ENCODE data around the gene TIMP1. TPM values are rescaled to one million over a fixed set of nuclear protein-coding genes. Genes with fewer than 3 reads are reported as not detected.

TIMP1 gene
- total and polyA plus RNA-seq, 2 of the 13 experiments (the other 11 are each of a cell fraction or from before 2014, with no cell fraction given): 12.3 to 45.8 TPM

DNA sequence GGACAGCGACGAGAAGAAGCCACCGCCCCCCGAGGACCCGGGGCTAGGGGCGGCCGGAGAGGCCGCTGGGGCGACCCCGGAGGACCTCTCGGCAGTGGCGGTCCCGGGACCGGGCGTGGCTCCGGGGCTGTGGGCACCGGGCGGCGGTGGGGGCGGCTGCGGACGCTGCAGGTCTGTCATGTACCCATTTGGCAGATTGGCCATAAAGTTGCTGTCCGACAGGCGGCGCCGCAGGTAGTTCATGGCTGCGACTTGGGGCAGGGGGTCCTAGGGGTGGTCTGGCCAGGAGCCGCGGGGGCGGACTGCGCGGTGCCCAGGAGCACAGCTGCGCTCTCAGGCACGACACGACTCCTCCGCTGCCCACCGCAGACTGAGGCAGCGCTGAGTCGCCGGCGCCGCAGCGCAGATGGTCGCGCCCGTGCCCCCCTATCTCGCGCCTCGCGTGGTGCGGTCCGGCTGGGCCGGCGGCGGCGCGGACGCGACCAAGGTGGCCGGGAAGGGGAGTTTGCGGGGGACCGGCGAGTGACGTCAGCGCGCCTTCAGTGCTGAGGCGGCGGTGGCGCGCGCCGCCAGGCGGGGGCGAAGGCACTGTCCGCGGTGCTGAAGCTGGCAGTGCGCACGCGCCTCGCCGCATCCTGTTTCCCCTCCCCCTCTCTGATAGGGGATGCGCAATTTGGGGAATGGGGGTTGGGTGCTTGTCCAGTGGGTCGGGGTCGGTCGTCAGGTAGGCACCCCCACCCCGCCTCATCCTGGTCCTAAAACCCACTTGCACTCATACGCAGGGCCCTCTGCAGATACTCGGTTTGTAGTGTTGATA lies 37.5 kb downstream of the TIMP1 start, which contains the start of gene SYN1 (continued):
- TF ChIP-seq GABPB1 (CRISPR knock-in tag; IDR thresholded peaks at IDR 0.05) (peak; percentile 64), KAT8 (CRISPR knock-in tag; IDR thresholded peaks at IDR 0.05) (0 out of 2 replicates have a peak, but pooled peaks have one; percentile 32), ZNF577 (CRISPR knock-in tag; IDR thresholded peaks at IDR 0.05; ENCODE audit: borderline replicate concordance, low read depth) (no peak), SKI (IDR thresholded peaks at IDR 0.05; ENCODE audit: partially characterized antibody) (peak; percentile 24), MYC (CRISPR knock-in tag; IDR thresholded peaks at IDR 0.05; ENCODE audit: borderline replicate concordance) (peak; percentile 48; the same call in 1 of the 2 replicates), ZNF354B (CRISPR knock-in tag; IDR thresholded peaks at IDR 0.05) (0 out of 2 replicates have a peak, but pooled peaks have one; percentile 28), ZNF713 (CRISPR knock-in tag; IDR thresholded peaks at IDR 0.05) (no peak), HIVEP1 (CRISPR knock-in tag; IDR thresholded peaks at IDR 0.05) (no peak), RXRB (CRISPR knock-in tag; IDR thresholded peaks at IDR 0.05; ENCODE audit: borderline replicate concordance) (0 out of 2 replicates have a peak, but pooled peaks have one; percentile 31), MXD4 (CRISPR knock-in tag; IDR thresholded peaks at IDR 0.05) (peak; percentile 44; the same call in 1 of the 2 replicates), PCBP2 (optimal IDR thresholded peaks at IDR 0.05; ENCODE audit: low read depth, low read length, poor library complexity, severe bottlenecking) (no peak), TEAD3 (CRISPR knock-in tag; optimal IDR thresholded peaks at IDR 0.05; ENCODE audit: borderline replicate concordance) (peak; percentile 30), ZBTB25 (CRISPR knock-in tag; IDR thresholded peaks at IDR 0.05) (0 out of 2 replicates have a peak, but pooled peaks have one; percentile 32), REPIN1 (CRISPR knock-in tag; IDR thresholded peaks at IDR 0.05; ENCODE audit: borderline replicate concordance, low read depth) (0 out of 2 replicates have a peak, but pooled peaks have one; percentile 46), SALL2 (CRISPR knock-in tag; IDR thresholded peaks at IDR 0.05) (peak; percentile 69; the same call in 1 of the 2 replicates)
- TF ChIP-seq, protein P1, sequence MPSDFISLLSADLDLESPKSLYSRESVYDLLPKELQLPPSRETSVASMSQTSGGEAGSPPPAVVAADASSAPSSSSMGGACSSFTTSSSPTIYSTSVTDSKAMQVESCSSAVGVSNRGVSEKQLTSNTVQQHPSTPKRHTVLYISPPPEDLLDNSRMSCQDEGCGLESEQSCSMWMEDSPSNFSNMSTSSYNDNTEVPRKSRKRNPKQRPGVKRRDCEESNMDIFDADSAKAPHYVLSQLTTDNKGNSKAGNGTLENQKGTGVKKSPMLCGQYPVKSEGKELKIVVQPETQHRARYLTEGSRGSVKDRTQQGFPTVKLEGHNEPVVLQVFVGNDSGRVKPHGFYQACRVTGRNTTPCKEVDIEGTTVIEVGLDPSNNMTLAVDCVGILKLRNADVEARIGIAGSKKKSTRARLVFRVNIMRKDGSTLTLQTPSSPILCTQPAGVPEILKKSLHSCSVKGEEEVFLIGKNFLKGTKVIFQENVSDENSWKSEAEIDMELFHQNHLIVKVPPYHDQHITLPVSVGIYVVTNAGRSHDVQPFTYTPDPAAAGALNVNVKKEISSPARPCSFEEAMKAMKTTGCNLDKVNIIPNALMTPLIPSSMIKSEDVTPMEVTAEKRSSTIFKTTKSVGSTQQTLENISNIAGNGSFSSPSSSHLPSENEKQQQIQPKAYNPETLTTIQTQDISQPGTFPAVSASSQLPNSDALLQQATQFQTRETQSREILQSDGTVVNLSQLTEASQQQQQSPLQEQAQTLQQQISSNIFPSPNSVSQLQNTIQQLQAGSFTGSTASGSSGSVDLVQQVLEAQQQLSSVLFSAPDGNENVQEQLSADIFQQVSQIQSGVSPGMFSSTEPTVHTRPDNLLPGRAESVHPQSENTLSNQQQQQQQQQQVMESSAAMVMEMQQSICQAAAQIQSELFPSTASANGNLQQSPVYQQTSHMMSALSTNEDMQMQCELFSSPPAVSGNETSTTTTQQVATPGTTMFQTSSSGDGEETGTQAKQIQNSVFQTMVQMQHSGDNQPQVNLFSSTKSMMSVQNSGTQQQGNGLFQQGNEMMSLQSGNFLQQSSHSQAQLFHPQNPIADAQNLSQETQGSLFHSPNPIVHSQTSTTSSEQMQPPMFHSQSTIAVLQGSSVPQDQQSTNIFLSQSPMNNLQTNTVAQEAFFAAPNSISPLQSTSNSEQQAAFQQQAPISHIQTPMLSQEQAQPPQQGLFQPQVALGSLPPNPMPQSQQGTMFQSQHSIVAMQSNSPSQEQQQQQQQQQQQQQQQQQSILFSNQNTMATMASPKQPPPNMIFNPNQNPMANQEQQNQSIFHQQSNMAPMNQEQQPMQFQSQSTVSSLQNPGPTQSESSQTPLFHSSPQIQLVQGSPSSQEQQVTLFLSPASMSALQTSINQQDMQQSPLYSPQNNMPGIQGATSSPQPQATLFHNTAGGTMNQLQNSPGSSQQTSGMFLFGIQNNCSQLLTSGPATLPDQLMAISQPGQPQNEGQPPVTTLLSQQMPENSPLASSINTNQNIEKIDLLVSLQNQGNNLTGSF (CRISPR knock-in tag; IDR thresholded peaks at IDR 0.05): 0 out of 2 replicates have a peak, but pooled peaks have one; percentile 51
- TF ChIP-seq, protein P2, sequence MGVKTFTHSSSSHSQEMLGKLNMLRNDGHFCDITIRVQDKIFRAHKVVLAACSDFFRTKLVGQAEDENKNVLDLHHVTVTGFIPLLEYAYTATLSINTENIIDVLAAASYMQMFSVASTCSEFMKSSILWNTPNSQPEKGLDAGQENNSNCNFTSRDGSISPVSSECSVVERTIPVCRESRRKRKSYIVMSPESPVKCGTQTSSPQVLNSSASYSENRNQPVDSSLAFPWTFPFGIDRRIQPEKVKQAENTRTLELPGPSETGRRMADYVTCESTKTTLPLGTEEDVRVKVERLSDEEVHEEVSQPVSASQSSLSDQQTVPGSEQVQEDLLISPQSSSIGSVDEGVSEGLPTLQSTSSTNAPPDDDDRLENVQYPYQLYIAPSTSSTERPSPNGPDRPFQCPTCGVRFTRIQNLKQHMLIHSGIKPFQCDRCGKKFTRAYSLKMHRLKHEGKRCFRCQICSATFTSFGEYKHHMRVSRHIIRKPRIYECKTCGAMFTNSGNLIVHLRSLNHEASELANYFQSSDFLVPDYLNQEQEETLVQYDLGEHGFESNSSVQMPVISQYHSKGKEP (CRISPR knock-in tag; IDR thresholded peaks at IDR 0.05): 0 out of 2 replicates have a peak, but pooled peaks have one; percentile 73
- TF ChIP-seq, protein P3, sequence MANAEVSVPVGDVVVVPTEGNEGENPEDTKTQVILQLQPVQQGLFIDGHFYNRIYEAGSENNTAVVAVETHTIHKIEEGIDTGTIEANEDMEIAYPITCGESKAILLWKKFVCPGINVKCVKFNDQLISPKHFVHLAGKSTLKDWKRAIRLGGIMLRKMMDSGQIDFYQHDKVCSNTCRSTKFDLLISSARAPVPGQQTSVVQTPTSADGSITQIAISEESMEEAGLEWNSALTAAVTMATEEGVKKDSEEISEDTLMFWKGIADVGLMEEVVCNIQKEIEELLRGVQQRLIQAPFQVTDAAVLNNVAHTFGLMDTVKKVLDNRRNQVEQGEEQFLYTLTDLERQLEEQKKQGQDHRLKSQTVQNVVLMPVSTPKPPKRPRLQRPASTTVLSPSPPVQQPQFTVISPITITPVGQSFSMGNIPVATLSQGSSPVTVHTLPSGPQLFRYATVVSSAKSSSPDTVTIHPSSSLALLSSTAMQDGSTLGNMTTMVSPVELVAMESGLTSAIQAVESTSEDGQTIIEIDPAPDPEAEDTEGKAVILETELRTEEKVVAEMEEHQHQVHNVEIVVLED (CRISPR knock-in tag; IDR thresholded peaks at IDR 0.05; ENCODE audit: borderline replicate concordance): peak; percentile 45; the same call in 1 of the 2 replicates

All from HepG2 (cell line).